GM23248 (cell line): Measurements from ENCODE around the gene NUDT14. TPM values are rescaled to one million over a fixed set of nuclear protein-coding genes. Genes with fewer than 3 reads are reported as not detected.

ENCODE experiments used
- DNase-seq: peaks from one replicate; pipeline ENCODE4 v3.0.0-alpha.2; 2015
- H2AFZ ChIP-seq: fragments of 200-600 bp; sonication (generic); 2 replicates; pipeline ENCODE4 v1.6.1; 2016; ENCODE audit warnings: antibody characterized with exemption
- H3F3A ChIP-seq: fragments of 200-600 bp; sonication (generic); 2 replicates; pipeline ENCODE4 v1.6.1; 2016; ENCODE audit warnings: mild to moderate bottlenecking, antibody characterized with exemption, mixed run types; ENCODE audit not compliant: insufficient read depth
- H3K27ac ChIP-seq: fragments of 200-600 bp; sonication (generic); 2 replicates; pipeline ENCODE4 v1.5.1; 2016; ENCODE audit warnings: mild to moderate bottlenecking
- H3K27me3 ChIP-seq: fragments of 200-600 bp; sonication (generic); replicated peaks from 2 replicates; pipeline ENCODE4 v1.6.1; 2016; ENCODE audit warnings: mild to moderate bottlenecking; ENCODE audit not compliant: insufficient read depth
- H3K36me3 ChIP-seq: fragments of 200-600 bp; sonication (generic); 2 replicates; pipeline ENCODE4 v1.6.1; 2016; ENCODE audit warnings: low read depth, mild to moderate bottlenecking
- H3K4me1 ChIP-seq: fragments of 200-600 bp; sonication (generic); 2 replicates; pipeline ENCODE4 v1.6.1; 2016; ENCODE audit warnings: mild to moderate bottlenecking; ENCODE audit not compliant: insufficient read depth
- H3K4me2 ChIP-seq: fragments of 200-600 bp; sonication (generic); one replicate; pipeline ENCODE4 v1.6.1; 2016; ENCODE audit warnings: mild to moderate bottlenecking; ENCODE audit not compliant: unreplicated experiment
- H3K4me3 ChIP-seq: fragments of 200-600 bp; sonication (generic); 2 replicates; pipeline ENCODE4 v1.5.1; 2016; ENCODE audit warnings: mild to moderate bottlenecking
- H3K79me2 ChIP-seq: fragments of 200-600 bp; sonication (generic); 2 replicates; pipeline ENCODE4 v1.6.1; 2016; ENCODE audit warnings: mild to moderate bottlenecking; ENCODE audit not compliant: insufficient read depth
- H3K9ac ChIP-seq: fragments of 200-600 bp; sonication (generic); 2 replicates; pipeline ENCODE4 v1.6.1; 2016; ENCODE audit warnings: mild to moderate bottlenecking
- H3K9me2 ChIP-seq: fragments of 200-600 bp; sonication (generic); 2 replicates; pipeline ENCODE4 v1.6.1; 2016; ENCODE audit warnings: mixed run types, mild to moderate bottlenecking, moderate library complexity; ENCODE audit not compliant: insufficient read depth
- H3K9me3 ChIP-seq: fragments of 200-600 bp; sonication (generic); one replicate; pipeline ENCODE4 v1.6.1; 2017; ENCODE audit warnings: low read depth
- H4K20me1 ChIP-seq: fragments of 200-600 bp; sonication (generic); 2 replicates; pipeline ENCODE4 v1.6.0; 2016; ENCODE audit not compliant: insufficient read depth
- EZH2 ChIP-seq: fragments of 200-600 bp; sonication (generic); IDR thresholded peaks from 2 replicates; pipeline ENCODE4 v1.6.1; 2018; ENCODE audit warnings: antibody characterized with exemption, mild to moderate bottlenecking; ENCODE audit not compliant: insufficient read depth, poor library complexity, severe bottlenecking
- EZH2phosphoT487 ChIP-seq: fragments of 200-600 bp; sonication (generic); IDR thresholded peaks from 2 replicates; pipeline ENCODE4 v1.6.1; 2018; ENCODE audit warnings: antibody characterized with exemption, moderate library complexity, mild to moderate bottlenecking, low read depth; ENCODE audit not compliant: insufficient read depth
- WGBS, 2 experiments: methylation state at CpG; one replicate each; pipeline ENCODE4 v1.1.6; 2015 to 2017; ENCODE audit warnings: low lambda C conversion rate in 2 of 2, low coverage in 1 of 2; ENCODE audit errors: missing lambda C conversion rate in 2 of 2; 5-methylcytosine and 5-hydroxymethylcytosine counted together
- in situ Hi-C: fragments of 300-500 bp; cut with MboI; formaldehyde crosslinking; loops from 2 replicates; pipeline ENCODE4 v1.15.0; 2020
- polyA plus RNA-seq: library from polyadenylated mRNA; unstranded; fragments of >200 nt; fragmentation: Nextera tagmentation; extraction: Ambion mirVana; gene quantifications from 2 replicates; pipeline ENCODE4 v1.2.1, GENCODE V29; 2016
- total RNA-seq: library from RNA; depleted of rRNA; stranded (reverse); fragments of >200 nt; shearing (Covaris generic); gene quantifications from 2 replicates; pipeline ENCODE4 v1.2.3, GENCODE V29; 2014

The NUDT14 gene
- total and polyA plus RNA-seq, 2 experiments from 2014 or later = 8.6 to 10.8 TPM

DNA sequence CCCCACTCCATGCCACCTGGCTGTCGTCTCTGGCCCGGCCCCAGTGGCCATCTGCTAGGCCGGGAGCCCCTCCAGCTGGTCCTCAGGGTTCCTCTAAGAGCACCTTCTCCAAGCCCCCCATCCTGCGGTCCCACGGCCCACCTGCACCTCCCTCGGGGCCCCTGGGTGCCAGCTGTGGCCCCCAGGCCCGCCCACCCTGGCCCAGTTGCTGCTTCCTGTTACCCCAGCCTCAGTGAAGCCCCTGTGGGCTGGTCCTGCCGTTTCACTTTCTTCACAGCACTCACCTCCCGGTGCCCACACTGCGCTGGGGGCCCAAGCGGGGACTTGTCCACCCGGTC is 27.6 kb upstream of the NUDT14 start:
- H3K4me1 ChIP-seq = no peaks in the 10 kb centered on the region
- no peak overlapping the region for H3K27ac ChIP-seq
- no peaks in the 10 kb centered on the region for H3K9me3 ChIP-seq
- no peaks in the 10 kb centered on the region for H4K20me1 ChIP-seq
- no peaks in the 10 kb centered on the region for H3K79me2 ChIP-seq
- no peak overlapping the region for H3K9ac ChIP-seq
- H3K4me3 ChIP-seq = no peak overlapping the region
- in situ Hi-C loops = no loop called here
- H3F3A ChIP-seq = no peaks in the 10 kb centered on the region
- no peak overlapping the region for H3K4me2 ChIP-seq
- no peak for DNase-seq
- no peaks in the 10 kb centered on the region for H3K27me3 ChIP-seq
- no peaks in the 10 kb centered on the region for H3K36me3 ChIP-seq
- WGBS, 2 experiments = 82 to 83% methylated on average over 4 to 12 of the region's 12 CpGs
- TF ChIP-seq EZH2phosphoT487 = no peak
- TF ChIP-seq EZH2 = no peak
- H2AFZ ChIP-seq = no peak overlapping the region
- H3K9me2 ChIP-seq = no peaks in the 10 kb centered on the region

DNA sequence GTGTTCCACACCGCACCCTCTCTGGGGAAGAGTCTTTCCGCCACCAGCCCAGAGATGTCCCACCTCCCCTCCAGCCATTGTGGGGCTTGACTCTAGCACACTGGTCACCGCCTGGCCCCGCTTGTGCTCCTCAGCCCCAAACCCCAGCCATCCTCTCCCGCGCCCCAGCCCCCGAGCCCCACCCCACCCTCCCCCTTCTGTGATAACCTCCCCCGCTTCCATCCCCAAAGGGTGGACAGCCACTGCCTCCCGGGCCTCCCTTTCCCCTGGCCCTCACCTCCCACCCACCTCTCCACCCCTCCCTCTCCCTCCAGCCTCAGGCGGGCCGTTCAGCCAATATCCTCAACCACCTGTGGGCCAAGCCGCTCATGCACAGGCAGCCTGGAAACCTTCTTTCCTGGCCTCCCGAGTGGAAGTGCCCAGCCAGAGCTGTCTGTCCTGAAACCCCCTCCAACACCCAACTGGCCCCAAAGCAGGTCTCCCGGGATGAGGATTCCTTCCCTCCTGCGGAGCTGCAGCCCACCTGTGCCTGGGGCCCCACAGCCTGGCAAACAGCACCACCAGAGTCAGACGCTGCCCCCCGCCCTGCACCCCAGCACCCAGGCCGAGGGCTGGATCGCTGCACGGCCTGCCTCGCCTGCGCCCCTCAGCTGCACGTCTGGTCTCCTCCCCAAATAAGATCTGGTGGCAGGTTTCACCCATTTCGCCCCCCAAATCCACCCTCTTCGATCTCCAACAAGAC is 27.1 kb upstream of the NUDT14 start:
- in situ Hi-C loops = no loop called here

DNA sequence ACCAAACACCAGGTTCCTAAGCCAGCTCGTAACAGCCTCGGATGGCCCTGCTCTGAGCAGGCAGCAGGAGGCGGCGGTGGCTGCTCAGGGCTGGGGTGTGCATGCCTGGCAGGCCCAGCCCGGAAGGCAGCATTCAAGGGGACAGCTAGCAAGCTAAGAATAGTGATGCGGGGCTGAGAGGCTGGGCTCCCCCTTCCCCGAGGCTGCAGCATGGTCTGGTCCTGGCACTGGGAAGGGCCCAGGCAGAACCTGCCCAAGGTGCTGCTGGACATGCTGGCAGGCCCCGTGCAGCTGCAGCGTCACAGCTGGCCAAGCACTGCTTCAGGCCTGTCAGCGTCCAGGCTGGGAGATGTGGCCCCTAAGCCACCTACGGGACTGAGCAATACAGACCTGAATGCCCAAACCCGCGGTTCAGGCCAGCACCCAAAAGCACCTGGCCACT is 26.4 kb upstream of the NUDT14 start:
- no peaks in the 10 kb centered on the region for H3F3A ChIP-seq
- H3K79me2 ChIP-seq = no peaks in the 10 kb centered on the region
- no peak overlapping the region for H3K9ac ChIP-seq
- DNase-seq = no peak
- 82 to 86% methylated on average over 13 of the region's 13 CpGs for WGBS, 2 experiments
- no peaks in the 10 kb centered on the region for H3K9me2 ChIP-seq
- TF ChIP-seq EZH2phosphoT487 = no peak
- no peak for TF ChIP-seq EZH2
- H3K4me1 ChIP-seq = no peaks in the 10 kb centered on the region
- no peaks in the 10 kb centered on the region for H3K9me3 ChIP-seq
- H3K27me3 ChIP-seq = no peaks in the 10 kb centered on the region
- H3K27ac ChIP-seq = no peak overlapping the region
- no peaks in the 10 kb centered on the region for H4K20me1 ChIP-seq
- no peak overlapping the region for H3K4me2 ChIP-seq
- H3K4me3 ChIP-seq = no peak overlapping the region
- no peaks in the 10 kb centered on the region for H3K36me3 ChIP-seq
- in situ Hi-C loops = no loop called here
- H2AFZ ChIP-seq = no peak overlapping the region

More for the DNA sequence above, 27.1 kb upstream of the NUDT14 start:
- Histone ChIP-seq H4K20me1 (no peaks in the 10 kb centered on the region), H3K79me2 (no peaks in the 10 kb centered on the region), H3K36me3 (no peaks in the 10 kb centered on the region), H3K27me3 (no peaks in the 10 kb centered on the region), H3K4me3 (no peak overlapping the region), H3K9me2 (no peaks in the 10 kb centered on the region), H3K4me2 (no peak overlapping the region), H3K9me3 (no peaks in the 10 kb centered on the region), H3F3A (no peaks in the 10 kb centered on the region), H2AFZ (no peak overlapping the region), H3K9ac (no peak overlapping the region), H3K4me1 (no peaks in the 10 kb centered on the region), H3K27ac (no peak overlapping the region)
- DNase-seq = no peak
- 90 to 97% methylated on average over 20 to 24 of the region's 25 CpGs for WGBS, 2 experiments
- TF ChIP-seq EZH2phosphoT487 (no peak), EZH2 (no peak)

DNA sequence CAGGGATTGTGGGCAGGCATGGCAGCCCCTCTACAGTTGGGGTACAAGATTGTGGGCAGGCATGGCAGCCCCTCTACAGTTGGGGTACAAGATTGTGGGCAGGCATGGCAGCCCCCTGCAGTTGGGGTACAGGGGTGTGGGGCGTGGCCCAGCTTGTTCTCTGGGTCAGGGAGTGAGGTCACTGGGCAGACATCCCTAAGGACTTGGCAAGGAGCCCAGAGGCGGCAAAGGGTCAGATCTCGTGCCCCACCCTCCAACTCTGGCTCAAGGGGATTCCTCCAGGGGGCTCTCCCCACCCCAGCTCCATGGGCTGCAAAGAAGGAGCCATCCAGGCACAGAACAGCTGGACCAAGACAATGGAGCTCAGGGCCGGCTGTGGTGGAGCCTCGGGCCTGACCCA is 25.8 kb upstream of the NUDT14 start:
- Histone ChIP-seq H3K4me2 (no peak overlapping the region), H3F3A (no peaks in the 10 kb centered on the region), H4K20me1 (no peaks in the 10 kb centered on the region), H3K4me3 (no peak overlapping the region), H3K79me2 (no peaks in the 10 kb centered on the region), H3K27me3 (no peaks in the 10 kb centered on the region), H3K9me3 (no peaks in the 10 kb centered on the region), H3K27ac (no peak overlapping the region), H2AFZ (no peak overlapping the region), H3K4me1 (no peaks in the 10 kb centered on the region), H3K9ac (no peak overlapping the region), H3K9me2 (no peaks in the 10 kb centered on the region), H3K36me3 (no peaks in the 10 kb centered on the region)
- TF ChIP-seq EZH2phosphoT487 (no peak), EZH2 (no peak)
- 22 to 28% methylated on average over 5 of the region's 5 CpGs for WGBS, 2 experiments
- no peak for DNase-seq
- in situ Hi-C loops = no loop called here
